HepG2 (cell line): ENCODE data around the gene USP8. TPM values are rescaled to one million over a fixed set of nuclear protein-coding genes. Genes with fewer than 3 reads are reported as not detected.

Experiments
- ATAC-seq: fragments of 200-7000 bp; cut with Tn5 transposase; 3 replicates; pipeline ENCODE4 v1.9.1; 2020; ENCODE audit warnings: mild to moderate bottlenecking, moderate library complexity
- BruUV-seq: library from RNA; stranded (reverse); fragments of 400-500 nt; replicated peaks from 2 replicates; lab custom pipeline; 2021; lab: Mats Ljungman, UMichigan
- CTCF ChIA-PET: fragments of 300-600 bp; formaldehyde crosslinking; extraction: SDS; loops from one replicate; lab custom pipeline; 2021; ENCODE audit warnings: low total read pairs, inconsistent platforms, low intra/inter-chr PET ratio; lab: Yijun Ruan, JAX
- POLR2A ChIA-PET: fragments of 350-600 bp; sonication (Branson Sonifier 250); formaldehyde crosslinking; loops from one replicate; lab custom pipeline; 2020; ENCODE audit warnings: antibody characterized with exemption, inconsistent platforms; lab: Yijun Ruan, JAX
- DNase-seq: peaks from one replicate; pipeline ENCODE4 v3.0.0-alpha.2; 2015; ENCODE audit warnings: low spot score
- FAIRE-seq: peaks from 3 replicates; lab custom pipeline; 2011; peaks lifted over from hg19 to GRCh38; lab: Jason Lieb, UNC
- H2AFZ ChIP-seq: one replicate; pipeline ENCODE4 v1.6.1; 2011; ENCODE audit warnings: low read length, inconsistent platforms
- H3K27ac ChIP-seq: fragments of 300-600 bp; 3 replicates; pipeline ENCODE4 v1.8.0; 2011; ENCODE audit warnings: mixed run types, mild to moderate bottlenecking, mixed read lengths, low read length, inconsistent platforms; ENCODE audit not compliant: insufficient read depth; ENCODE audit errors: extremely low read length
- H3K27me3 ChIP-seq, 2 experiments: fragments of 200-600 bp in 1 of 2; 2 replicates in 1 of 2; 3 replicates in 1 of 2; pipeline versions ENCODE4 v1.6.0 to v1.8.0; 2011; ENCODE audit warnings: low read length in 2 of 2, mild to moderate bottlenecking in 2 of 2, moderate library complexity in 2 of 2, inconsistent platforms in 1 of 2; ENCODE audit not compliant: insufficient read depth in 2 of 2, control insufficient read depth in 1 of 2
- H3K36me3 ChIP-seq, 2 experiments: fragments of 200-600 bp in 1 of 2; replicated peaks in 1 of 2; 2 replicates in 1 of 2; 3 replicates in 1 of 2; pipeline versions ENCODE4 v1.5.1 to v1.8.0; 2011; ENCODE audit warnings: low read length in 2 of 2, inconsistent platforms in 1 of 2; ENCODE audit not compliant: insufficient read depth in 2 of 2, control insufficient read depth in 1 of 2
- H3K4me1 ChIP-seq: 2 replicates; pipeline ENCODE4 v1.5.1; 2012; ENCODE audit warnings: low read length, inconsistent platforms; ENCODE audit not compliant: insufficient read depth
- H3K4me2 ChIP-seq: 2 replicates; pipeline ENCODE4 v1.6.0; 2011; ENCODE audit warnings: low read depth, low read length, inconsistent platforms
- H3K4me3 ChIP-seq, 3 experiments: fragments of 200-600 bp in 1 of 3; sonication (generic), shearing (Covaris generic) in 1 of 3; replicated peaks in 1 of 3; 2 replicates each; pipeline ENCODE4 v1.5.1; 2011 to 2016; ENCODE audit warnings: low read length in 3 of 3, inconsistent platforms in 2 of 3, low read depth in 2 of 3, mild to moderate bottlenecking in 2 of 3, control low read depth in 1 of 3, mixed read lengths in 1 of 3; ENCODE audit not compliant: insufficient read depth in 1 of 3
- H3K79me2 ChIP-seq: one replicate; pipeline ENCODE4 v1.6.1; 2011; ENCODE audit warnings: low read length, inconsistent platforms; ENCODE audit not compliant: insufficient read depth
- H3K9ac ChIP-seq: 2 replicates; pipeline ENCODE4 v1.6.0; 2011; ENCODE audit warnings: mild to moderate bottlenecking, low read depth, low read length, inconsistent platforms; ENCODE audit not compliant: insufficient read depth
- H3K9me3 ChIP-seq: 2 replicates; pipeline ENCODE4 v1.5.1; 2012; ENCODE audit warnings: mild to moderate bottlenecking, low read length
- H4K20me1 ChIP-seq: 2 replicates; pipeline ENCODE4 v1.6.0; 2011; ENCODE audit warnings: inconsistent platforms, mild to moderate bottlenecking, low read length, moderate library complexity; ENCODE audit not compliant: insufficient read depth
- ARNT2 ChIP-seq: sonication (generic); formaldehyde crosslinking; IDR thresholded peaks from 2 replicates; pipeline ENCODE4 v1.8.0; 2022; ENCODE audit warnings: mild to moderate bottlenecking, low read depth, missing genetic modification reagents, moderate library complexity
- FOXK1 ChIP-seq: sonication (generic); formaldehyde crosslinking; IDR thresholded peaks from 2 replicates; pipeline ENCODE4 v1.4.0; 2020; ENCODE audit warnings: low read depth, missing genetic modification reagents, borderline replicate concordance
- GATAD1 ChIP-seq: IDR thresholded peaks from 2 replicates; pipeline ENCODE4 v1.6.1; 2016; ENCODE audit warnings: missing genetic modification reagents, missing compliant biosample characterization
- HMGA1 ChIP-seq: sonication (generic); formaldehyde crosslinking; conservative IDR thresholded peaks from 2 replicates; pipeline ENCODE4 v1.4.0; 2020; ENCODE audit warnings: missing genetic modification reagents
- RBFOX2 ChIP-seq: fragments of 200-400 bp; formaldehyde crosslinking; IDR thresholded peaks from 2 replicates; pipeline ENCODE4 v1.6.1; 2017; ENCODE audit warnings: low read depth, mild to moderate bottlenecking, low read length
- SYNCRIP ChIP-seq: fragments of 200-400 bp; formaldehyde crosslinking; IDR thresholded peaks from 2 replicates; pipeline ENCODE4 v1.6.1; 2018; ENCODE audit warnings: mild to moderate bottlenecking, low read depth, low read length; ENCODE audit not compliant: insufficient read depth
- THYN1 ChIP-seq: sonication (generic); formaldehyde crosslinking; IDR thresholded peaks from 2 replicates; pipeline ENCODE4 v1.8.1; 2023; ENCODE audit warnings: low read depth, mild to moderate bottlenecking, moderate library complexity, missing genetic modification reagents, borderline replicate concordance
- ZNF407 ChIP-seq: sonication (generic); formaldehyde crosslinking; IDR thresholded peaks from one replicate; pipeline ENCODE4 v1.5.1; 2020; ENCODE audit warnings: mild to moderate bottlenecking, missing genetic modification reagents; ENCODE audit errors: not compliant biosample characterization
- ZNF614 ChIP-seq: IDR thresholded peaks from 2 replicates; pipeline ENCODE4 v1.6.1; 2018; ENCODE audit warnings: missing biosample characterization, missing genetic modification reagents, inconsistent platforms, borderline replicate concordance
- ZNF7 ChIP-seq: IDR thresholded peaks from 2 replicates; pipeline ENCODE4 v1.6.1; 2016; ENCODE audit warnings: missing biosample characterization, missing genetic modification reagents
- WGBS: methylation state at CpG from one replicate; pipeline ENCODE4 v1.1.6; 2017; ENCODE audit warnings: low lambda C conversion rate; 5-methylcytosine and 5-hydroxymethylcytosine counted together
- in situ Hi-C: cut with HindIII; loops from 2 replicates; pipeline ENCODE4 v1.10.0; 2017; ENCODE audit warnings: low pct_unique_long_range_greater_than_20kb; ENCODE audit not compliant: extremely low pct_ligation_motif_present
- intact Hi-C: fragments of 100-400 bp; cut with micrococcal nuclease; formaldehyde crosslinking; loops from one replicate; pipeline ENCODE4 v1.10.0; 2022; ENCODE audit not compliant: unreplicated experiment
- polyA plus RNA-seq, 8 experiments: library from polyadenylated mRNA; depleted of rRNA in 3 of 8; stranded (reverse) in 7 of 8; unstranded in 1 of 8; fragments of >200 nt; fragmentation: Illumina TruSeq in 4 of 8; extraction: Trizol in 4 of 8; gene quantifications; 2 replicates each; pipeline versions ENCODE4 v1.2.1 to v1.2.3, GENCODE V29; 2011 to 2016; ENCODE audit warnings: low read depth in 4 of 8, missing spikeins in 1 of 8, mixed read lengths in 1 of 8; ENCODE audit not compliant: insufficient read depth in 1 of 8
- total RNA-seq, 5 experiments: library from RNA; depleted of rRNA; stranded (reverse); fragments of >200 nt; fragmentation: Illumina TruSeq; extraction: Trizol; gene quantifications; 2 replicates each; pipeline ENCODE4 v1.2.3, GENCODE V29; 2016; ENCODE audit warnings: low read depth in 1 of 5

The USP8 gene
- total and polyA plus RNA-seq, 2 of the 13 experiments (the other 11 are each of a cell fraction or from before 2014, with no cell fraction given) = 36.4 to 50.7 TPM

DNA sequence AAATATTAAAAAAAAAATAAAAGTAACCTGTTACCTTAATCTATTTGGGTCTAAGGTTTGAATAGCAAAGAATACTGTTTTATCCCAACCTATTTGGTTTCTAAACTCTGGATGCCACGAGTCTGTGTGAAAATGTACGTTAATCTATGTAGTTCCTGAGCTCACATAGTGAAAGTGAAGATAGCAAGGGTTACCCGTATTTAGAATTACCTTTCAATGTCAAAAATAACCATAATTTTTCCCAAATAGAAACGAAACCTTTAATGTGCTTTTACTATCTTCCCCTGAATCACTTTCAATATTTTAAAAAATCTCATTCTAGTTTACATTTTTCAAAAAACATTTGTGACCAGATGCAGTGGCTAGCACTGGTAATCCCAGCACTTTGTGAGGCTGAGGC is 128.0 kb downstream of the USP8 start:
- Histone ChIP-seq H3K4me1 (no peaks in the 10 kb centered on the region), H3K9ac (no peak overlapping the region), H3K4me3 (no peak overlapping the region), H3K36me3 (no peaks in the 10 kb centered on the region), H3K27me3 (no peaks in the 10 kb centered on the region; a peak in 1 of 5 replicates), H3K4me2 (no peak overlapping the region), H3K9me3 (no peaks in the 10 kb centered on the region), H4K20me1 (no peaks in the 10 kb centered on the region), H3K79me2 (no peaks in the 10 kb centered on the region), H2AFZ (no peak overlapping the region), H3K27ac (no peak overlapping the region)
- DNase-seq = no peak
- BruUV-seq = no TSS peak
- 86% methylated on average over 4 of the region's 4 CpGs for WGBS
- TF ChIP-seq ARNT2 (CRISPR knock-in tag) = no peak
- no peak for TF ChIP-seq GATAD1 (CRISPR knock-in tag)
- TF ChIP-seq ZNF614 (CRISPR knock-in tag) = no peak
- TF ChIP-seq ZNF7 (CRISPR knock-in tag) = no peak
- no peak for TF ChIP-seq RBFOX2
- ChIA-PET CTCF (no interaction called here), POLR2A (no interaction called here)
- no peak for ATAC-seq
- intact Hi-C loops = no loop called here
- FAIRE-seq = no peak
- in situ Hi-C loops = no loop called here

- intact Hi-C loops = no loop called here
- H3K27ac ChIP-seq = no peak overlapping the region
- no peak overlapping the region for H3K4me3 ChIP-seq
- BruUV-seq = no TSS peak
- no peak overlapping the region for H2AFZ ChIP-seq
- in situ Hi-C loops = no loop called here
- no peaks in the 10 kb centered on the region for H3K27me3 ChIP-seq
- DNase-seq (no peak), FAIRE-seq (no peak), ATAC-seq (no peak)
- ChIA-PET POLR2A (no interaction called here), CTCF (no interaction called here)
- no peaks in the 10 kb centered on the region for H3K4me1 ChIP-seq
- peaks cover 3 to 4% of the 10 kb centered on the region in 2 experiments; a peak in 3 of 5 replicates for H3K36me3 ChIP-seq
- no peak overlapping the region for H3K9ac ChIP-seq
- H4K20me1 ChIP-seq = no peaks in the 10 kb centered on the region
- no peak overlapping the region for H3K4me2 ChIP-seq
- H3K9me3 ChIP-seq = no peaks in the 10 kb centered on the region
- H3K79me2 ChIP-seq = no peaks in the 10 kb centered on the region
- 93% methylated on average over 2 of the region's 2 CpGs for WGBS
- no peak for TF ChIP-seq THYN1 (CRISPR knock-in tag)
- TF ChIP-seq FOXK1 (CRISPR knock-in tag) = no peak
- TF ChIP-seq ZNF407 = no peak
- TF ChIP-seq SYNCRIP = no peak
- TF ChIP-seq HMGA1 (CRISPR knock-in tag) = no peak
Measured at GRCh38 chr15:50556642-50557371, 132.6 kb downstream of the USP8 start.
